ENCODE measurements around the gene STAC2. TPM values are rescaled to one million over a fixed set of nuclear protein-coding genes. Genes with fewer than 3 reads are reported as not detected.

STAC2 gene
- total and polyA plus RNA-seq, 9 of the 15 experiments (the other 6 are each of a cell fraction or from before 2014, with no cell fraction given): not detected

- TF ChIP-seq RREB1 (CRISPR knock-in tag; IDR thresholded peaks at IDR 0.05): no peak
- no peak for TF ChIP-seq ZNF354B (CRISPR knock-in tag; IDR thresholded peaks at IDR 0.05)
- TF ChIP-seq SNAPC5 (CRISPR knock-in tag; IDR thresholded peaks at IDR 0.05): no peak
- TF ChIP-seq GABPB2 (CRISPR knock-in tag; conservative IDR thresholded peaks at IDR 0.05): no peak
- TF ChIP-seq DIDO1 (tag; IDR thresholded peaks at IDR 0.05; ENCODE audit: low read depth): no peak
- TF ChIP-seq JUN (IDR thresholded peaks at IDR 0.05; ENCODE audit: borderline replicate concordance, low read depth, low read length): no peak
- TF ChIP-seq JUN (CRISPR knock-in tag; IDR thresholded peaks at IDR 0.05; ENCODE audit: borderline replicate concordance): no peak
- TF ChIP-seq XRCC3 (IDR thresholded peaks at IDR 0.05): no peak
- TF ChIP-seq, protein P1, sequence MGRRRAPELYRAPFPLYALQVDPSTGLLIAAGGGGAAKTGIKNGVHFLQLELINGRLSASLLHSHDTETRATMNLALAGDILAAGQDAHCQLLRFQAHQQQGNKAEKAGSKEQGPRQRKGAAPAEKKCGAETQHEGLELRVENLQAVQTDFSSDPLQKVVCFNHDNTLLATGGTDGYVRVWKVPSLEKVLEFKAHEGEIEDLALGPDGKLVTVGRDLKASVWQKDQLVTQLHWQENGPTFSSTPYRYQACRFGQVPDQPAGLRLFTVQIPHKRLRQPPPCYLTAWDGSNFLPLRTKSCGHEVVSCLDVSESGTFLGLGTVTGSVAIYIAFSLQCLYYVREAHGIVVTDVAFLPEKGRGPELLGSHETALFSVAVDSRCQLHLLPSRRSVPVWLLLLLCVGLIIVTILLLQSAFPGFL (CRISPR knock-in tag; IDR thresholded peaks at IDR 0.05): no peak
- TF ChIP-seq TAF1 (IDR thresholded peaks at IDR 0.05; ENCODE audit: control insufficient read depth, extremely low read depth, insufficient read depth, low read length, severe bottlenecking): no peak
- no peak for TF ChIP-seq ZEB2 (IDR thresholded peaks at IDR 0.05)
- TF ChIP-seq NFIX (CRISPR knock-in tag; IDR thresholded peaks at IDR 0.05; ENCODE audit: low read depth): no peak
- TF ChIP-seq, protein P2, sequence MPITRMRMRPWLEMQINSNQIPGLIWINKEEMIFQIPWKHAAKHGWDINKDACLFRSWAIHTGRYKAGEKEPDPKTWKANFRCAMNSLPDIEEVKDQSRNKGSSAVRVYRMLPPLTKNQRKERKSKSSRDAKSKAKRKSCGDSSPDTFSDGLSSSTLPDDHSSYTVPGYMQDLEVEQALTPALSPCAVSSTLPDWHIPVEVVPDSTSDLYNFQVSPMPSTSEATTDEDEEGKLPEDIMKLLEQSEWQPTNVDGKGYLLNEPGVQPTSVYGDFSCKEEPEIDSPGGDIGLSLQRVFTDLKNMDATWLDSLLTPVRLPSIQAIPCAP (CRISPR knock-in tag; IDR thresholded peaks at IDR 0.05; ENCODE audit: borderline replicate concordance): no peak
- TF ChIP-seq CCAR2 (IDR thresholded peaks at IDR 0.05; ENCODE audit: low read depth, low read length): no peak
- TF ChIP-seq ZNF23 (CRISPR knock-in tag; IDR thresholded peaks at IDR 0.05): no peak
- TF ChIP-seq HIVEP1 (CRISPR knock-in tag; IDR thresholded peaks at IDR 0.05): no peak
- TF ChIP-seq NUFIP1 (IDR thresholded peaks at IDR 0.05; ENCODE audit: partially characterized antibody): no peak
- no peak for TF ChIP-seq TFAM (CRISPR knock-in tag; conservative IDR thresholded peaks at IDR 0.05)
Observed at GRCh38 chr17:39244600-39245570, 19.1 kb upstream of the STAC2 start (continued).

Measured in K562 (cell line).